Measurements from ENCODE around the gene TFF1. TPM values are rescaled to one million over a fixed set of nuclear protein-coding genes. Genes with fewer than 3 reads are reported as not detected.
A peak's percentile ranks its signal among the peaks of the same experiment; 100 is the strongest.

TFF1 gene
- total RNA-seq, 3 donors from 2014 or later (not counting 1 experiment from before 2014, with no cell fraction given) = not detected

DNA sequence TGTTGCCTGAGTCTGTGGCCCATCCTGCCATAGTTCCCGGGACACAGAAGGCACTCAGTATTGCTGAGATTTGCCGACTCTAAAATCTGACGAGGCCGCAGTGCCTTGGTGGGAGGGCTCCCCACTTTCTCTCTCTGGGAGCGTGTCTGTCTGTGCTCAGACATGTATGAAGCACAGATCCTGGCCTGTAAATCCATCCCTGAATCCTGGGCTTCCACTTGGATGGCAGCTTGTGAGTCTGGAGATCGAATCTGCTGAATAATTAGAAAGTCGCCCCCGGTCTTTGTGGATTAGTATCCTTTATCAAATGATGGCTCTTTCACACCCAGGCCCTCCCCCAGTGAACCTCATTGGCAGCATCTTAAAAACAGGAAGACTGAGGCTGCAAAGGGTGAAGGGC, 47.7 kb upstream of the TFF1 start:
- intact Hi-C loops (cut with micrococcal nuclease) = no loop called here
- Mint-ChIP-seq H3K27ac (peak overlapping the region in 1 of 2 donors; percentile 85), H3K27me3 (ENCODE audit: low read depth in 2 of 2) (peaks cover 15 to 39% of the 10 kb centered on the region in 2 donors), H3K4me3 (no peak overlapping the region), H3K36me3 (no peaks in the 10 kb centered on the region), H3K9me3 (no peaks in the 10 kb centered on the region), H3K4me1 (peaks cover 3 to 10% of the 10 kb centered on the region in 2 donors)
- no peaks in the 10 kb centered on the region for H3K9me3 ChIP-seq (ENCODE audit: control insufficient read depth, insufficient read depth, low read length)
- DNase-seq (no peak), ATAC-seq (no peak)
- no peak for TF ChIP-seq CTCF (IDR thresholded peaks at IDR 0.05)
- H3K4me3 ChIP-seq (ENCODE audit: low read length) = no peak overlapping the region
- WGBS (ENCODE audit: insufficient coverage) = 91% methylated on average over 8 of the region's 8 CpGs
- no peak overlapping the region for H3K27ac ChIP-seq (ENCODE audit: low read length)
- H3K36me3 ChIP-seq (ENCODE audit: control insufficient read depth, insufficient read depth, low read length) = peaks cover 6% of the 10 kb centered on the region
- H3K4me1 ChIP-seq (ENCODE audit: control insufficient read depth, insufficient read depth, low read length) = peaks cover 26% of the 10 kb centered on the region
- peaks cover 2% of the 10 kb centered on the region for H3K27me3 ChIP-seq (ENCODE audit: control insufficient read depth, insufficient read depth, low read length)

DNA sequence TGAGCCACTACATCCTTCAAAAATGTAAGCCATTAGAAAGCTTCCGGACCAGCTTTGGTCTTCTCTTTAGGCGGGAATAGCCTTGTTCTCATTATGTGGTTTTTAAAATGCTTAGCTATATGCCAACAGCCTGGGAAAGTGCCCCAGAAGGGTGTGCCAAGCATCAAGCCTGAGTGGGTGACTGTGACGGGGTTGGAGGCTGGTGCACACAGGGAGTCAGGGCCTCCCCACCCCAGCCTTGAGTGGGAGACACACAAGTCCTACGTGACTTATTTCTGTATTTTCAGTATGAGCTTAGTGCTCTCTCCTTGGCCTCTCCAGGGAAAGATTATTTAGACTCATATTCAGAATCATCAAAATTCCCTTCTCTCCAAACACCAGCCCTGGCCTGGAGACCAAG, 47.2 kb upstream of the TFF1 start:
- H3K27me3 Mint-ChIP-seq (ENCODE audit: low read depth in 2 of 2) = peaks cover 9 to 33% of the 10 kb centered on the region in 2 donors
- ATAC-seq (no peak), DNase-seq (peak in 1 of 2 donors; percentile 37)
- H3K36me3 Mint-ChIP-seq = no peaks in the 10 kb centered on the region
- no peak overlapping the region for H3K4me3 Mint-ChIP-seq
- Histone ChIP-seq H3K36me3 (ENCODE audit: control insufficient read depth, insufficient read depth, low read length) (peaks cover 6% of the 10 kb centered on the region), H3K27me3 (ENCODE audit: control insufficient read depth, insufficient read depth, low read length) (peaks cover 2% of the 10 kb centered on the region), H3K4me1 (ENCODE audit: control insufficient read depth, insufficient read depth, low read length) (peaks cover 26% of the 10 kb centered on the region), H3K4me3 (ENCODE audit: low read length) (no peak overlapping the region), H3K9me3 (ENCODE audit: control insufficient read depth, insufficient read depth, low read length) (no peaks in the 10 kb centered on the region), H3K27ac (ENCODE audit: low read length) (no peak overlapping the region)
- H3K27ac Mint-ChIP-seq = peak overlapping the region in 1 of 2 donors; percentile 85
- intact Hi-C loops (cut with micrococcal nuclease) = no loop called here
- WGBS (ENCODE audit: insufficient coverage) = 95% methylated on average over 4 of the region's 4 CpGs
- TF ChIP-seq CTCF (IDR thresholded peaks at IDR 0.05) = no peak
- peaks cover 0 to 10% of the 10 kb centered on the region in 2 donors for H3K4me1 Mint-ChIP-seq
- H3K9me3 Mint-ChIP-seq = no peaks in the 10 kb centered on the region

GRCh38 chr21:42413093-42413492, 46.8 kb upstream of the TFF1 start:
- H3K4me1 ChIP-seq (ENCODE audit: control insufficient read depth, insufficient read depth, low read length) = peaks cover 26% of the 10 kb centered on the region
- H3K36me3 ChIP-seq (ENCODE audit: control insufficient read depth, insufficient read depth, low read length) = peaks cover 6% of the 10 kb centered on the region
- Mint-ChIP-seq H3K27me3 (ENCODE audit: low read depth in 2 of 2) (peaks cover 6 to 29% of the 10 kb centered on the region in 2 donors), H3K27ac (peak overlapping the region in 1 of 2 donors; percentile 85), H3K4me1 (peaks cover 0 to 10% of the 10 kb centered on the region in 2 donors), H3K4me3 (no peak overlapping the region), H3K9me3 (no peaks in the 10 kb centered on the region), H3K36me3 (no peaks in the 10 kb centered on the region)
- no peak for DNase-seq
- intact Hi-C loops (cut with micrococcal nuclease) = no loop called here
- no peak for TF ChIP-seq CTCF (IDR thresholded peaks at IDR 0.05)
- H3K4me3 ChIP-seq (ENCODE audit: low read length) = no peak overlapping the region
- no peak for ATAC-seq
- 97% methylated on average over 14 of the region's 14 CpGs for WGBS (ENCODE audit: insufficient coverage)
- H3K27ac ChIP-seq (ENCODE audit: low read length) = no peak overlapping the region
- peaks cover 2% of the 10 kb centered on the region for H3K27me3 ChIP-seq (ENCODE audit: control insufficient read depth, insufficient read depth, low read length)
- no peaks in the 10 kb centered on the region for H3K9me3 ChIP-seq (ENCODE audit: control insufficient read depth, insufficient read depth, low read length)

- 82% methylated on average over 5 of the region's 5 CpGs for WGBS (ENCODE audit: insufficient coverage)
- no peaks in the 10 kb centered on the region for H3K36me3 Mint-ChIP-seq
- H3K4me1 ChIP-seq (ENCODE audit: control insufficient read depth, insufficient read depth, low read length) = peaks cover 27% of the 10 kb centered on the region
Measured at GRCh38 chr21:42412636-42412933, 46.2 kb upstream of the TFF1 start.

More at GRCh38 chr21:42412636-42412933, 46.2 kb upstream of the TFF1 start:
- DNase-seq = peak in 1 of 2 donors; percentile 44
- Mint-ChIP-seq H3K4me1 (peaks cover 0 to 9% of the 10 kb centered on the region in 2 donors), H3K27me3 (ENCODE audit: low read depth in 2 of 2) (peaks cover 6 to 30% of the 10 kb centered on the region in 2 donors), H3K4me3 (no peak overlapping the region), H3K9me3 (no peaks in the 10 kb centered on the region), H3K27ac (no peak overlapping the region)
- ATAC-seq = no peak
- Histone ChIP-seq H3K4me3 (ENCODE audit: low read length) (no peak overlapping the region), H3K9me3 (ENCODE audit: control insufficient read depth, insufficient read depth, low read length) (no peaks in the 10 kb centered on the region), H3K27me3 (ENCODE audit: control insufficient read depth, insufficient read depth, low read length) (peaks cover 2% of the 10 kb centered on the region), H3K36me3 (ENCODE audit: control insufficient read depth, insufficient read depth, low read length) (peaks cover 6% of the 10 kb centered on the region), H3K27ac (ENCODE audit: low read length) (no peak overlapping the region)
- intact Hi-C loops (cut with micrococcal nuclease) = no loop called here
- TF ChIP-seq CTCF (IDR thresholded peaks at IDR 0.05) = no peak
